HG03280 (cell line): ENCODE data around the gene ANKRD55.
"Not testable (repeated sequence)": the region's sequence is repeated elsewhere in the genome, so short reads cannot be mapped to it uniquely, and the experiment has no call there.

Experiments used
- ATAC-seq: cut with Tn5 transposase; IDR thresholded peaks from one replicate; pipeline ENCODE4 v1.9.1; 2021; ENCODE audit warnings: mild to moderate bottlenecking, moderate library complexity; ENCODE audit not compliant: unreplicated experiment

The ANKRD55 gene

GRCh38 chr5:56110646-56111403, 122.3 kb downstream of the ANKRD55 start:
- no peak for ATAC-seq

GRCh38 chr5:56108246-56108645, 124.9 kb downstream of the ANKRD55 start:
- ATAC-seq = no peak

- ATAC-seq = no peak
These were observed 126.3 kb downstream of the ANKRD55 start for GRCh38 chr5:56106837-56107236.

- ATAC-seq = no peak
These were observed 127.4 kb downstream of the ANKRD55 start for GRCh38 chr5:56105511-56106291.

GRCh38 chr5:56102889-56103288, 130.2 kb downstream of the ANKRD55 start:
- no peak for ATAC-seq

- ATAC-seq = not testable (repeated sequence)
These were observed 130.9 kb downstream of the ANKRD55 start for GRCh38 chr5:56102207-56102606.

- ATAC-seq = no peak
These were observed 131.9 kb downstream of the ANKRD55 start for GRCh38 chr5:56101180-56101579.

- no peak for ATAC-seq
These were observed 132.5 kb downstream of the ANKRD55 start for GRCh38 chr5:56100439-56101176.

GRCh38 chr5:56099346-56099745, 133.8 kb downstream of the ANKRD55 start:
- ATAC-seq = no peak

GRCh38 chr5:56097055-56097454, 136.1 kb downstream of the ANKRD55 start:
- ATAC-seq = no peak

- ATAC-seq = peak; percentile 62
These were observed 137.5 kb downstream of the ANKRD55 start for GRCh38 chr5:56095579-56096102.

- peak; percentile 30 for ATAC-seq
These were observed 138.4 kb downstream of the ANKRD55 start for GRCh38 chr5:56094579-56095361.

GRCh38 chr5:56093970-56094369, 139.2 kb downstream of the ANKRD55 start:
- ATAC-seq = no peak

- no peak for ATAC-seq
These were observed 141.0 kb downstream of the ANKRD55 start for GRCh38 chr5:56092115-56092514.

- no peak for ATAC-seq
These were observed 141.5 kb downstream of the ANKRD55 start for GRCh38 chr5:56091664-56092063.

GRCh38 chr5:56090793-56091460, 142.2 kb downstream of the ANKRD55 start:
- ATAC-seq = no peak

- peak; percentile 81 for ATAC-seq
These were observed 143.9 kb downstream of the ANKRD55 start for GRCh38 chr5:56088967-56089829.

GRCh38 chr5:56088431-56088949, 144.6 kb downstream of the ANKRD55 start:
- no peak for ATAC-seq

GRCh38 chr5:56085193-56085592, 147.9 kb downstream of the ANKRD55 start:
- no peak for ATAC-seq
